Lower lobe of right lung (tissue), 2 donors: Measurements from ENCODE around the gene CLEC1A. TPM values are rescaled to one million over a fixed set of nuclear protein-coding genes. Genes with fewer than 3 reads are reported as not detected.
"Not testable (repeated sequence)": the region's sequence is repeated elsewhere in the genome, so short reads cannot be mapped to it uniquely, and the experiment has no call there.

Source experiments
- ATAC-seq, 2 donors: fragments of 200-7000 bp; cut with Tn5 transposase; one replicate each; pipeline ENCODE4 v1.9.1; 2020 to 2022; ENCODE audit warnings: mild to moderate bottlenecking in 2 of 2, moderate library complexity in 2 of 2
- DNase-seq: peaks from one replicate; pipeline ENCODE4 v3.0.0-alpha.2; 2020
- H3K27ac ChIP-seq: fragments of 200-600 bp; one replicate; pipeline ENCODE4 v1.8.0; 2022
- H3K27me3 ChIP-seq: fragments of 200-600 bp; one replicate; pipeline ENCODE4 v1.8.0; 2022; ENCODE audit warnings: low read depth
- H3K36me3 ChIP-seq: fragments of 200-600 bp; one replicate; pipeline ENCODE4 v1.8.0; 2022; ENCODE audit warnings: mild to moderate bottlenecking
- H3K4me1 ChIP-seq: fragments of 200-600 bp; one replicate; pipeline ENCODE4 v1.8.0; 2022
- H3K4me3 ChIP-seq: fragments of 200-600 bp; one replicate; pipeline ENCODE4 v1.8.0; 2022; ENCODE audit warnings: mild to moderate bottlenecking
- H3K9me3 ChIP-seq: fragments of 200-600 bp; one replicate; pipeline ENCODE4 v1.8.0; 2022
- CTCF ChIP-seq: fragments of 200-600 bp; IDR thresholded peaks from one replicate; pipeline ENCODE4 v1.8.0; 2022; ENCODE audit warnings: antibody characterized with exemption, mild to moderate bottlenecking
- intact Hi-C: fragments of 100-400 bp; cut with DNase I; formaldehyde crosslinking; loops from one replicate; pipeline ENCODE4 v1.11.0; 2022
- total RNA-seq: library from RNA; stranded (reverse); fragmentation: NEBNext Ultra II Directional; extraction: Animal tissue kit (Norgen Biotek cat#: 25700); gene quantifications from one replicate; pipeline ENCODE4 v1.2.1, GENCODE V29; 2021
- donor health status: DM: no; HTN: yes; CAD: no; lungs with severe emphysema.

CLEC1A gene
- total RNA-seq, 1 donor from 2014 or later: 9.7 TPM

- no peak for TF ChIP-seq CTCF
- DNase-seq (no peak), ATAC-seq (no peak)
- H3K4me1 ChIP-seq: no peaks in the 10 kb centered on the region
- no peak overlapping the region for H3K4me3 ChIP-seq
- intact Hi-C loops: no loop called here
- H3K27ac ChIP-seq: no peak overlapping the region
- no peaks in the 10 kb centered on the region for H3K9me3 ChIP-seq
- no peaks in the 10 kb centered on the region for H3K27me3 ChIP-seq
- H3K36me3 ChIP-seq: no peaks in the 10 kb centered on the region
These were observed 67.5 kb downstream of the CLEC1A start for GRCh38 chr12:10031321-10031720.

- ATAC-seq: no peak
- no peaks in the 10 kb centered on the region for H3K4me1 ChIP-seq
- intact Hi-C loops: no loop called here
- H3K4me3 ChIP-seq: no peak within 1 kb of the TSS
- no peak for DNase-seq
- no peaks in the 10 kb centered on the region for H3K27me3 ChIP-seq
- TF ChIP-seq CTCF: no peak
- no peaks in the 10 kb centered on the region for H3K9me3 ChIP-seq
- H3K36me3 ChIP-seq: no peaks in the 10 kb centered on the region
- H3K27ac ChIP-seq: no peak within 1 kb of the TSS
These were observed 68.3 kb downstream of the CLEC1A start, which contains the start of gene CLEC9A for GRCh38 chr12:10030446-10030845. Gene CLEC9A (plus strand): TSS chr12:10030682. CDS start chr12:10052688, 22,006 bp downstream.

- ATAC-seq (peak; percentile 75 to 89), DNase-seq (no peak)
- H3K4me3 ChIP-seq: no peak overlapping the region
- no peaks in the 10 kb centered on the region for H3K27me3 ChIP-seq
- intact Hi-C loops: no loop called here
- H3K4me1 ChIP-seq: no peaks in the 10 kb centered on the region
- no peaks in the 10 kb centered on the region for H3K9me3 ChIP-seq
- peak overlapping the region; percentile 47 for H3K27ac ChIP-seq
- no peaks in the 10 kb centered on the region for H3K36me3 ChIP-seq
- TF ChIP-seq CTCF: no peak
These were observed 71.1 kb downstream of the CLEC1A start for GRCh38 chr12:10027721-10028120.

- Histone ChIP-seq H3K9me3 (no peaks in the 10 kb centered on the region), H3K27ac (no peak overlapping the region), H3K4me3 (no peak overlapping the region), H3K36me3 (no peaks in the 10 kb centered on the region), H3K27me3 (no peaks in the 10 kb centered on the region), H3K4me1 (no peaks in the 10 kb centered on the region)
- ATAC-seq (peak in 1 of 2 donors; percentile 31), DNase-seq (no peak)
- intact Hi-C loops: no loop called here
- TF ChIP-seq CTCF: no peak
These were observed 71.5 kb downstream of the CLEC1A start for GRCh38 chr12:10027311-10027710.

- H3K9me3 ChIP-seq, H3K36me3 ChIP-seq, H3K4me1 ChIP-seq, H3K27ac ChIP-seq, intact Hi-C loops, ATAC-seq, H3K4me3 ChIP-seq, H3K27me3 ChIP-seq, DNase-seq: not testable (repeated sequence)
These were observed 72.1 kb downstream of the CLEC1A start for GRCh38 chr12:10026666-10027065.

- no peak for DNase-seq
- intact Hi-C loops: no loop called here
- peak in 1 of 2 donors; percentile 51 for ATAC-seq
- Histone ChIP-seq H3K4me1 (no peaks in the 10 kb centered on the region), H3K36me3 (no peaks in the 10 kb centered on the region), H3K4me3 (no peak overlapping the region), H3K9me3 (no peaks in the 10 kb centered on the region), H3K27me3 (no peaks in the 10 kb centered on the region), H3K27ac (no peak overlapping the region)
- no peak for TF ChIP-seq CTCF
These were observed 73.5 kb downstream of the CLEC1A start for GRCh38 chr12:10025236-10025635.
